NCI-H187 (cell line): ENCODE data around the gene GPR153.
A peak's percentile ranks its signal among the peaks of the same experiment; 100 is the strongest.

Experiments
- DNase-seq, 2 experiments: peaks; one replicate each; lab custom pipeline; 2025; lab: John Stamatoyannopoulos, UW

GPR153 gene

GRCh38 chr1:6200188-6200809 is 60.6 kb downstream of the GPR153 start:
- no peak for DNase-seq

GRCh38 chr1:6199298-6200187 is 61.4 kb downstream of the GPR153 start, which contains the start of gene RPL22:
Gene RPL22 (minus strand): TSS chr1:6199595. CDS start chr1:6199573, 22 bp downstream.
- DNase-seq = peak; percentile 97

- no peak for DNase-seq
These were observed 62.1 kb downstream of the GPR153 start for GRCh38 chr1:6198646-6199297.

- DNase-seq = no peak
These were observed 63.0 kb downstream of the GPR153 start for GRCh38 chr1:6197746-6198427.
